Uterus (tissue), 4 donors: ENCODE measurements around the gene USP21. TPM values are rescaled to one million over a fixed set of nuclear protein-coding genes. Genes with fewer than 3 reads are reported as not detected.

Experiments
- DNase-seq, 2 donors: peaks; one replicate each; pipeline ENCODE4 v3.0.0-alpha.2; 2019 to 2020
- H3K27ac ChIP-seq, 2 donors: fragments of 200-600 bp; sonication (generic); 1 replicate in 1 of 2; 2 replicates in 1 of 2; pipeline ENCODE4 v1.5.1; 2016 to 2018
- H3K27me3 ChIP-seq, 2 donors: fragments of 200-600 bp; sonication (generic); one replicate each; pipeline ENCODE4 v1.5.1; 2018 to 2019; ENCODE audit warnings: control low read depth in 1 of 2
- H3K36me3 ChIP-seq, 2 donors: fragments of 200-600 bp; sonication (generic); one replicate each; pipeline ENCODE4 v1.5.1; 2019; ENCODE audit warnings: control low read depth in 1 of 2
- H3K4me1 ChIP-seq, 2 donors: fragments of 200-600 bp; sonication (generic); one replicate each; pipeline ENCODE4 v1.5.1; 2018 to 2019; ENCODE audit warnings: control low read depth in 1 of 2
- H3K4me3 ChIP-seq, 2 donors: fragments of 200-600 bp; sonication (generic); 1 replicate in 1 of 2; 2 replicates in 1 of 2; pipeline ENCODE4 v1.5.1; 2018 to 2019; ENCODE audit warnings: mild to moderate bottlenecking in 1 of 2
- H3K9me3 ChIP-seq, 2 donors: fragments of 200-600 bp; sonication (generic); one replicate each; pipeline ENCODE4 v1.5.1; 2019; ENCODE audit warnings: control low read depth in 1 of 2
- CTCF ChIP-seq, 4 experiments: fragments of 200-600 bp in 2 of 4; fragments of 450-650 bp in 2 of 4; sonication (generic) in 2 of 4; IDR thresholded peaks; one replicate each; pipeline ENCODE4 v1.5.1; 2016 to 2019; ENCODE audit warnings: antibody characterized with exemption in 4 of 4, mild to moderate bottlenecking in 2 of 4, moderate library complexity in 1 of 4
- POLR2A ChIP-seq, 2 donors: fragments of 450-650 bp; IDR thresholded peaks; one replicate each; pipeline ENCODE4 v1.6.1; 2016; ENCODE audit warnings: antibody characterized with exemption in 2 of 2, mild to moderate bottlenecking in 1 of 2, moderate library complexity in 1 of 2
- intact Hi-C: fragments of 100-400 bp; cut with DNase I; formaldehyde crosslinking; loops from one replicate; pipeline ENCODE4 v1.15.1; 2023; ENCODE audit warnings: low total_unique reads
- total RNA-seq, 4 donors: library from RNA; depleted of rRNA in 3 of 4; stranded (reverse); fragments of >200 nt in 3 of 4; gene quantifications; one replicate each; pipeline versions ENCODE4 v1.1.0 to v1.2.4, GENCODE V29; 2014 to 2023
- donor health status: DM: yes; HTN: yes; CAD: no.

The USP21 gene
- total RNA-seq, 4 donors from 2014 or later, result 4.1 to 38.1 (median 29.9) TPM

GRCh38 chr1:161121042-161121650 lies 38.2 kb upstream of the USP21 start:
- no peak for TF ChIP-seq CTCF (IDR thresholded peaks at IDR 0.05)
- H3K9me3 ChIP-seq, result no peaks in the 10 kb centered on the region
- H3K36me3 ChIP-seq, result no peaks in the 10 kb centered on the region
- no peak overlapping the region for H3K27ac ChIP-seq
- no peaks in the 10 kb centered on the region for H3K27me3 ChIP-seq
- no peak overlapping the region for H3K4me3 ChIP-seq
- intact Hi-C loops, result no loop called here
- DNase-seq, result no peak
- peaks cover 7 to 16% of the 10 kb centered on the region in 2 donors for H3K4me1 ChIP-seq

- intact Hi-C loops, result no loop called here
- H3K4me1 ChIP-seq, result peaks cover 7 to 11% of the 10 kb centered on the region in 2 donors
- H3K4me3 ChIP-seq, result no peak overlapping the region
- no peak overlapping the region for H3K27ac ChIP-seq
- TF ChIP-seq CTCF (IDR thresholded peaks at IDR 0.05) (no peak), POLR2A (IDR thresholded peaks at IDR 0.05) (no peak)
- H3K27me3 ChIP-seq, result no peaks in the 10 kb centered on the region
- no peaks in the 10 kb centered on the region for H3K9me3 ChIP-seq
- H3K36me3 ChIP-seq, result no peaks in the 10 kb centered on the region
- DNase-seq, result no peak
Observed at GRCh38 chr1:161121834-161122233, 37.5 kb upstream of the USP21 start.

GRCh38 chr1:161122967-161123366 lies 36.3 kb upstream of the USP21 start:
- no peaks in the 10 kb centered on the region for H3K36me3 ChIP-seq
- intact Hi-C loops, result no loop called here
- no peaks in the 10 kb centered on the region for H3K27me3 ChIP-seq
- H3K27ac ChIP-seq, result no peak overlapping the region
- DNase-seq, result no peak
- H3K4me1 ChIP-seq, result peaks cover 8 to 12% of the 10 kb centered on the region in 2 donors
- no peaks in the 10 kb centered on the region for H3K9me3 ChIP-seq
- H3K4me3 ChIP-seq, result no peak overlapping the region
- TF ChIP-seq POLR2A (IDR thresholded peaks at IDR 0.05) (no peak), CTCF (IDR thresholded peaks at IDR 0.05) (no peak)

GRCh38 chr1:161127649-161128048 lies 31.7 kb upstream of the USP21 start:
- no peak for TF ChIP-seq CTCF (IDR thresholded peaks at IDR 0.05)
- TF ChIP-seq POLR2A (IDR thresholded peaks at IDR 0.05), result no peak

GRCh38 chr1:161128591-161129420 lies 30.5 kb upstream of the USP21 start:
- Histone ChIP-seq H3K36me3 (no peaks in the 10 kb centered on the region), H3K4me1 (peaks cover 0 to 12% of the 10 kb centered on the region in 2 donors), H3K4me3 (no peak overlapping the region), H3K27me3 (no peaks in the 10 kb centered on the region), H3K27ac (no peak overlapping the region), H3K9me3 (no peaks in the 10 kb centered on the region)
- intact Hi-C loops, result no loop called here
- no peak for TF ChIP-seq CTCF (IDR thresholded peaks at IDR 0.05)
- no peak for TF ChIP-seq POLR2A (IDR thresholded peaks at IDR 0.05)
- DNase-seq, result no peak

More at GRCh38 chr1:161127649-161128048, 31.7 kb upstream of the USP21 start:
- Histone ChIP-seq H3K9me3 (no peaks in the 10 kb centered on the region), H3K27me3 (no peaks in the 10 kb centered on the region), H3K27ac (no peak overlapping the region), H3K4me3 (no peak overlapping the region), H3K4me1 (peaks cover 0 to 9% of the 10 kb centered on the region in 2 donors), H3K36me3 (no peaks in the 10 kb centered on the region)
- intact Hi-C loops, result no loop called here
- DNase-seq, result no peak
